Kidney (tissue), 14 donors: ENCODE data around the gene AAMDC. TPM values are rescaled to one million over a fixed set of nuclear protein-coding genes. Genes with fewer than 3 reads are reported as not detected.

ENCODE experiments used
- DNase-seq, 5 donors: peaks; one replicate each; pipeline ENCODE4 v3.0.0-alpha.2; 2013 to 2020
- FAIRE-seq: peaks from 2 replicates; lab custom pipeline; 2012; peaks lifted over from hg19 to GRCh38; lab: Jason Lieb, UNC
- H3K27ac ChIP-seq, 2 donors: one replicate each; pipeline ENCODE4 v1.7.0; 2013; ENCODE audit warnings: low read depth in 2 of 2, low read length in 2 of 2, inconsistent platforms in 1 of 2
- H3K27me3 ChIP-seq: one replicate; pipeline ENCODE4 v1.7.1; 2013; ENCODE audit warnings: low read length, inconsistent platforms; ENCODE audit not compliant: control insufficient read depth, insufficient read depth
- H3K36me3 ChIP-seq, 3 donors: one replicate each; pipeline versions ENCODE4 v1.7.0 to v1.7.1; 2013; ENCODE audit warnings: low read length in 3 of 3, control low read depth in 1 of 3, inconsistent platforms in 1 of 3; ENCODE audit not compliant: insufficient read depth in 3 of 3, control insufficient read depth in 2 of 3
- H3K4me1 ChIP-seq, 3 donors: one replicate each; pipeline versions ENCODE4 v1.7.0 to v1.7.1; 2013; ENCODE audit warnings: low read length in 3 of 3, inconsistent platforms in 1 of 3, low read depth in 1 of 3; ENCODE audit not compliant: control insufficient read depth in 2 of 3, insufficient read depth in 2 of 3
- H3K4me3 ChIP-seq, 3 donors: one replicate each; pipeline versions ENCODE4 v1.7.0 to v1.8.1; 2013; ENCODE audit warnings: low read length in 3 of 3, control low read depth in 1 of 3, inconsistent platforms in 1 of 3
- H3K9ac ChIP-seq, 3 donors: one replicate each; pipeline versions ENCODE4 v1.7.0 to v1.7.1; 2013; ENCODE audit warnings: low read length in 3 of 3, control low read depth in 1 of 3, inconsistent platforms in 1 of 3
- H3K9me3 ChIP-seq, 3 donors: one replicate each; pipeline versions ENCODE4 v1.7.0 to v1.7.1; 2013; ENCODE audit warnings: low read length in 3 of 3, control low read depth in 1 of 3, inconsistent platforms in 1 of 3; ENCODE audit not compliant: control insufficient read depth in 2 of 3, insufficient read depth in 1 of 3
- intact Hi-C: fragments of 100-400 bp; cut with DNase I; formaldehyde crosslinking; loops from one replicate; pipeline ENCODE4 v1.11.1; 2022
- polyA plus RNA-seq: library from polyadenylated mRNA; stranded (reverse); fragments of 350-450 nt; fragmentation: Illumina TruSeq; extraction: RNeasy Lipid Tissue Mini Kit (QIAGEN cat#74804); gene quantifications from one replicate; pipeline ENCODE4 v1.2.3, GENCODE V29; 2014; ENCODE audit warnings: low read depth, low replicate concordance; ENCODE audit not compliant: insufficient read depth
- total RNA-seq: library from RNA; stranded (reverse); fragmentation: NEBNext Ultra II Directional; extraction: Animal tissue kit (Norgen Biotek cat#: 25700); gene quantifications from one replicate; pipeline ENCODE4 v1.2.1, GENCODE V29; 2021
- TF ChIP-seq, protein P1 (sequence below): IDR thresholded peaks from 3 replicates; pipeline ENCODE4 v1.5.1; 2012; ENCODE audit warnings: mild to moderate bottlenecking, moderate library complexity, borderline replicate concordance; ENCODE audit not compliant: insufficient read depth; ENCODE audit errors: extremely low read depth
- donor health status: control.
- donor health status: control.
- donor health status: control.
- donor health status: control.
- donor health status: control.
- donor health status: DM: yes; HTN: yes; CAD: no.
- donor health status: Normal renal cell carcinoma (clear cell type).

Gene AAMDC
- total and polyA plus RNA-seq, 2 donors from 2014 or later, result 35.8 to 70.8 TPM

DNA sequence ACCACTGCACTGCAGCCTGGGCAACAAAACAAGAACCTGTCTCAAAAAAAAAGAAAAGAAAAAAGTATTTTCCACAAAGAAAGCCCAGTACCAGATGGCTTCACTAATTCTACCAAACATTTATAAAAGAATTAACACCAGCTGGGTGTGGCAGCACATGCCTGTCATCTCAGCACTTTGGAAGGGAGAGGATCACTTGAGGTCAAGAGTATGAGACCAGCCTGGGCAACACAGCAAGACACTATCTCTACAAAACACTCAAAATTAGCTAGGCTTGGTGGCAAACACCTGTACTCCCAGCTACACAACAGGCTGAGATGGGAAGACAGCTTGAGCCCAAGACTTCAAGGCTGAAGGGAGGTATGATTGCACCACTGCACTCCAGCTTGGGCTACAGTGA is 20.5 kb upstream of the AAMDC start:
- intact Hi-C loops, result no loop called here
- peaks cover 0 to 2% (median 0%) of the 10 kb centered on the region in 3 donors for H3K4me1 ChIP-seq
- TF ChIP-seq, protein P1, sequence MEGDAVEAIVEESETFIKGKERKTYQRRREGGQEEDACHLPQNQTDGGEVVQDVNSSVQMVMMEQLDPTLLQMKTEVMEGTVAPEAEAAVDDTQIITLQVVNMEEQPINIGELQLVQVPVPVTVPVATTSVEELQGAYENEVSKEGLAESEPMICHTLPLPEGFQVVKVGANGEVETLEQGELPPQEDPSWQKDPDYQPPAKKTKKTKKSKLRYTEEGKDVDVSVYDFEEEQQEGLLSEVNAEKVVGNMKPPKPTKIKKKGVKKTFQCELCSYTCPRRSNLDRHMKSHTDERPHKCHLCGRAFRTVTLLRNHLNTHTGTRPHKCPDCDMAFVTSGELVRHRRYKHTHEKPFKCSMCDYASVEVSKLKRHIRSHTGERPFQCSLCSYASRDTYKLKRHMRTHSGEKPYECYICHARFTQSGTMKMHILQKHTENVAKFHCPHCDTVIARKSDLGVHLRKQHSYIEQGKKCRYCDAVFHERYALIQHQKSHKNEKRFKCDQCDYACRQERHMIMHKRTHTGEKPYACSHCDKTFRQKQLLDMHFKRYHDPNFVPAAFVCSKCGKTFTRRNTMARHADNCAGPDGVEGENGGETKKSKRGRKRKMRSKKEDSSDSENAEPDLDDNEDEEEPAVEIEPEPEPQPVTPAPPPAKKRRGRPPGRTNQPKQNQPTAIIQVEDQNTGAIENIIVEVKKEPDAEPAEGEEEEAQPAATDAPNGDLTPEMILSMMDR, result no peak
- no peak for FAIRE-seq
- no peak overlapping the region for H3K9ac ChIP-seq
- H3K9me3 ChIP-seq, result no peaks in the 10 kb centered on the region
- H3K4me3 ChIP-seq, result no peak overlapping the region
- DNase-seq, result no peak
- H3K36me3 ChIP-seq, result no peaks in the 10 kb centered on the region
- no peak overlapping the region for H3K27ac ChIP-seq
- H3K27me3 ChIP-seq, result no peaks in the 10 kb centered on the region

DNA sequence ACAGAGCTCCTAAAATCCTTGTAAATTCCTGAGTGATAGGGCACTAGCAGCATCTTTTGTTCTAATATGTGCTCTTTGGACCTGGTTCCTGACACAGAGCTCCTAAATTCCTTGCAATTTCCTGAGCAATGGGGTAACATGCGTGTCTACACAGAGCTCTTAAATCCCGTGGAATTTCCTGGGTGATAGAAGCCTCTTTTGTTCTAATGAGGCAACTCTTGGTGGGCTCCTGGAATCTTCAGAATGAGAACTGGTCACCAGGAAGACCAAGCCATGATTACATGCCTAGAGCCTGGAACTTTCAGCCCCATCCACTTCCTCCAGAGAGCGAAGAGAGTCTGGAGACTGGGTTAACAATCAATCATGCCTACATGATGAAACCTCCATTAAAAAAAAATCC is 19.5 kb upstream of the AAMDC start:
- peaks cover 0 to 2% (median 0%) of the 10 kb centered on the region in 3 donors for H3K4me1 ChIP-seq
- no peak overlapping the region for H3K4me3 ChIP-seq
- no peaks in the 10 kb centered on the region for H3K36me3 ChIP-seq
- FAIRE-seq (no peak), DNase-seq (no peak)
- no peak overlapping the region for H3K27ac ChIP-seq
- H3K9ac ChIP-seq, result no peak overlapping the region
- no peaks in the 10 kb centered on the region for H3K9me3 ChIP-seq
- TF ChIP-seq, protein P1, result no peak
- intact Hi-C loops, result no loop called here
- no peaks in the 10 kb centered on the region for H3K27me3 ChIP-seq

DNA sequence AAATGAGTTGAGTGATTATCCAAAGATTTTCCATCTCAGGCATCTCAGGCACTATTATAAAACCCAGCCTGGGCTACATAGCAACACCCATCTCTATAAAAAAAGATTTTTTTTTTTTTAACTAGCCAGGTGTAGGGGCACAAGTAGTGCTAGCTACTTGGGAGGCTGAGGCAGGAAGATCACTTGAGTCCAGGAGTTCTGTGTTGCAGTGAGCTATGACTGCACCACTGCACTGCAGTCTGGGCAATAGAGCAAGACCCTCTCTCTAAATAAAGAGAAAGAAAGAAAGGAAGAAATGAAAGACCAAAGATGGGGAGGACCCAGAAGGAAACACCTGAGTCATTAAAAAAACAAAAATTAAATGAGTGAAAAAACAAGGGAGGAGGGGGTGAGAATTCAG is 14.5 kb upstream of the AAMDC start:
- no peak for DNase-seq
- intact Hi-C loops, result no loop called here
- no peak overlapping the region for H3K4me3 ChIP-seq
- TF ChIP-seq, protein P1, result no peak
- FAIRE-seq, result no peak
- H3K9ac ChIP-seq, result no peak overlapping the region
- H3K4me1 ChIP-seq, result no peaks in the 10 kb centered on the region
- H3K27ac ChIP-seq, result no peak overlapping the region
- peaks cover 0 to 2% (median 0%) of the 10 kb centered on the region in 3 donors for H3K36me3 ChIP-seq
- H3K9me3 ChIP-seq, result no peaks in the 10 kb centered on the region
- no peaks in the 10 kb centered on the region for H3K27me3 ChIP-seq

DNA sequence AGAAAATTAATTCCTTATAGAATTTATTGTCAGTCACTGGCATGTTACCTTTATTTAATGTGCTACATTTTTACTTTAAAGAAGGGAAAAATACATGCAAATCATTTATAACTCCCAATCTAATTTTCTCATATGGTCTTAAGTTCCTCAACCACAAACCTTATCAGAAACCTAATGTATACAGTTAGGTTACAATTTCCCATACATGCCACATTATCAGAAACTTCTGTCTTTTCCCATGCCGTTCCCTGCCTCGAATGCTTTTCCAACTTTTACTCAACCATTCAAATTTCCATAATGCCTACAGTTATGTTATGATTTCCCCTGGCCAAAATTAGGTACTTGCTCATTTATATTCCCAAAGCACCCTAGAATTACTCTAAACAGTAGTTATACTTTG is 14.0 kb upstream of the AAMDC start:
- Histone ChIP-seq H3K36me3 (peaks cover 0 to 2% (median 0%) of the 10 kb centered on the region in 3 donors), H3K27ac (no peak overlapping the region), H3K9me3 (no peaks in the 10 kb centered on the region), H3K9ac (no peak overlapping the region), H3K27me3 (no peaks in the 10 kb centered on the region), H3K4me1 (no peaks in the 10 kb centered on the region), H3K4me3 (no peak overlapping the region)
- FAIRE-seq (no peak), DNase-seq (no peak)
- TF ChIP-seq, protein P1, result no peak
- intact Hi-C loops, result no loop called here
